HG03469 (cell line): ENCODE measurements around the gene CDCA5.
A peak's percentile ranks its signal among the peaks of the same experiment; 100 is the strongest.

Source experiments
- ATAC-seq: cut with Tn5 transposase; IDR thresholded peaks from one replicate; pipeline ENCODE4 v1.9.1; 2021; ENCODE audit warnings: mild to moderate bottlenecking, moderate library complexity, moderate number of reproducible peaks; ENCODE audit not compliant: unreplicated experiment

CDCA5 gene

GRCh38 chr11:65047581-65048422 is 36.0 kb downstream of the CDCA5 start:
- no peak for ATAC-seq

GRCh38 chr11:65045728-65046127 is 38.1 kb downstream of the CDCA5 start:
- no peak for ATAC-seq

DNA sequence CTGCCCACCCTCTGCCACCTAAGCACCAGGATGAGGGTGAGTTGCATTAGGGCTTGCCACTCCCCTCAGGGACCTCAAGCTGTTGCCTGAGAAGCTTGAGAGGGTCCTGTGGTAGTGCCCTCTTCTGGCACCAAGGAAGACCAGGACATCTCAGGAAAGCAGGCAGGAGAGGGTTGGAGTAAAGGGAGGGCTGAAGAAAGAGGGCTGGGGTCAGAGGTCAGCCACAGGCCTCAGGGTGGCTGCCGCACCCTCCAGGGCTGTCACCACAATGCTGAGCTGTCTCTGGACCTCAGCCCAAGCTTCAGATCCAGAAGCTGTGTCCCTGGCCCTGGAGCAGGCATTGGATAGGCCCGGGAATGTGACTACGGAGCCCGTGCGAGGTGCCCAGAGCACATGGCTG is 38.8 kb downstream of the CDCA5 start:
- ATAC-seq = no peak

- ATAC-seq = no peak
Measured at GRCh38 chr11:65043881-65044501, 39.8 kb downstream of the CDCA5 start.

DNA sequence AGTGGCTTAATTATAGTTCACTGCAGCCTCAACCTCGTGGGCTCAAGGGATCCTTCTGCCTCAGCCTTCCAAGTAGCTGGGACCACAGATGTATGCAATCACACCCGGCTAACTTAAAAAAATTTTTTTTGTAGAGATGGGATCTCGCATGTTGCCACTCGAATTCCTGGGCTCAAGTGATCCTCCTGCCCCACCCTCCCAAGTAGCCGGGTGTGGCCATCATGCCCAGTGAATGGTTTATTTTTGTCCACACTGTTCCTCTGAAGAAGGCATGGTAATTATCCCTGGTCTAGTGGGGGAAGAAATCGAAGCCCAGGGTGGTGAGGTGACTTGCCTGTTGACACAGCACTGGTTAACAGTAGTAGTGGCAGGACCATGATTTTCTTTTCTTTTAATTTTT is 40.9 kb downstream of the CDCA5 start:
- no peak for ATAC-seq

DNA sequence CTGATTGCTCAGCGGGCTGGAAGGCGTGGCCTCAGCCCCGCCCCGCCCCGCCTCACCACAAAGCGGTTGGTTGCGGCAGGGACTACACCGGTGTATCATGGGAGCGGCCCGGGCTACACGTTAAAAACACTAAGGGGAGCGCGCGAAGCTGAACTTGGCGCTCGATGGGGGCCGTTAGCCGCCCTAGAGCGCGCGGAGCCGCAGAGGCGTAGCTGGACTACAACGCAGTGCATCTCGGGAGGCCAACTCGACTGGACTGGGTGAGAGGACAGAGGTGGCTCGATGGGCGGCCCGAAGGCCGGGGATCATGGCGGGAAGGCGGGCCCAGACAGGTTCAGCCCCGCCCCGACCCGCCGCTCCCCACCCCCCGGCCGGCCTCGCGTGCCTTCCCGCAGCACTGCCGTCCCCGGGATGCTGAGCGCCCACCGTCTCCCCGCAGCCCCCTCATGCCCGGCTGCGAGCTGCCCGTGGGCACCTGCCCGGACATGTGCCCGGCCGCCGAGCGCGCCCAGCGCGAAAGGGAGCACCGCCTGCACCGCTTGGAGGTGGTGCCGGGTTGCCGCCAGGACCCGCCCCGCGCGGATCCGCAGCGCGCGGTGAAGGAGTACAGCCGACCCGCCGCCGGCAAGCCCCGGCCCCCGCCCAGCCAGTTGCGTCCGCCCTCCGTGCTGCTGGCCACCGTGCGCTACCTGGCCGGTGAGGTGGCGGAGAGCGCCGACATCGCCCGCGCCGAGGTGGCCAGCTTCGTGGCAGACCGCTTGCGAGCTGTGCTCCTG is 42.8 kb downstream of the CDCA5 start, which contains the start of gene SAC3D1:
TSS of gene SAC3D1 (plus strand) at position 364 of the 776 bp plus-strand sequence. CDS start at position 447, 83 bp downstream.
- peak; percentile 54 for ATAC-seq

- ATAC-seq = no peak
Measured at GRCh38 chr11:65040520-65040846, 43.4 kb downstream of the CDCA5 start.

DNA sequence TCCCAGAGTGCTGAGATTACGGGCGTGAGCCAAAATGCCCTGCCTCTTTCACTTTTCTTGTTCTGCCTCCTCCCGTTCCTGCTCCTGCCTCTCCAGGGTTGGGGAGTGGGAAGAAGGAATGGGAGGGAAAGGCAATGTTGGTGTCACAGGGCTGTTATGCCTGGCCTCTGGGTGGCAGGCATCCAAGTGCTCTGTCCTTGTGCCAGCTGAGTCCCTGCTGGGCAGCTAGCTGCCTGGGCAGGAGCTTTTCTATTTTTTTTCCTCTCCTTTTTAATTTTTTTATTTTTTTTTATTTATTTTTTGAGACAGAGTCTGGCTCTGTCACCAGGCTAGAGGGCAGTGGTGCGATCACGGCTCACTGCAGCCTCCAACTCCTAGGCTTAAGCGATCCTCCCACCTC is 46.9 kb downstream of the CDCA5 start:
- ATAC-seq = no peak

- no peak for ATAC-seq
Measured at GRCh38 chr11:65035579-65035978, 48.3 kb downstream of the CDCA5 start.

DNA sequence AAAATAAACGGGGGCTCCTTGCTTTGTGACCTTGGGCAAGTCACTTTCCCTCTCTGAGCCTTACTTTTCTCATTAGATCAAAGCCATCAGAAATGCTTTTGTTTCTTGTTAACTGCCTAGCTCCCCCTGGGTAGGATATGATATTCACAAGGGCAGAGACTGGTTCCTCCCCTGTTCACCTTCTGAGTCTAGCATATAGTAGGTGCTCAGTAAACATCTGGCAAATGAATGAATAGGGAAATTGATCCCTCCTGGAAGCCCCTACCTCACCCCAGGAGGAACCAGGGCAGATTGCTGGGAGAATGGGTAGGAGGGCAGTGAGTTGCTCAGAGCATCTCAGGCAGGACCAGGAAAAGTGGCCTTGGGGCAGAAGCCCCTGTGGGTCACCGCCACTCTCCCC is 49.4 kb downstream of the CDCA5 start:
- ATAC-seq = no peak

DNA sequence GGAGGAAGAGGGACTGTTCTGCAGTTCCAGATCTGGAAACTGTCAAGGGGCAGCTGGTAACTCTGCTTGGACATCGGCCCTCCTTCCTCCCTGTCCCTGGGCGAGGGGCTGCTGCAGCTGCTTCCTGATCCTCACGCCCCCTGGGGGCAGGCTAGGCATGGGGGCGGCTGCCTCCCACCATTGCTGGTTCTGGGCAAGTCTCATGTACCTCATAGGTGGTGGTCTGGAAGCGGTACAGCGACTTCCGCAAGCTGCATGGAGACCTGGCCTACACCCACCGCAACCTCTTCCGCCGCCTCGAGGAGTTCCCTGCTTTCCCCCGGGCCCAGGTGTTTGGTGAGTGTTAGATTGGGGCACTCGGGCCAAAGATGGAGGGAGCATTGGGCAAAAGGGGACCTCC is 51.6 kb downstream of the CDCA5 start:
- no peak for ATAC-seq
